ENCODE results near the gene RBM22.

Gene RBM22

GRCh38 chr5:150731669-150732242, 30.9 kb upstream of the RBM22 start:
- no peak for DNase-seq (ENCODE audit: extremely low spot score)
- TF ChIP-seq NFRKB (IDR thresholded peaks at IDR 0.05) (no peak), FOXA1 (IDR thresholded peaks at IDR 0.05) (no peak), LEF1 (IDR thresholded peaks at IDR 0.05; ENCODE audit: borderline replicate concordance) (no peak), ARNT (IDR thresholded peaks at IDR 0.05) (no peak), TARDBP (IDR thresholded peaks at IDR 0.05) (no peak), SUZ12 (IDR thresholded peaks at IDR 0.05) (no peak)
- POLR2A ChIA-PET = interaction anchor here (0.9 kb wide), 2 partner anchors 31 to 426 kb away, joined by 3 read pairs; partner anchors contain the start of genes ANXA6 and RBM22
- CTCF ChIA-PET = no interaction called here

- no peak for DNase-seq (ENCODE audit: extremely low spot score)
- ChIA-PET POLR2A (no interaction called here), CTCF (no interaction called here)
- TF ChIP-seq SP1 (IDR thresholded peaks at IDR 0.05) (no peak), L3MBTL2 (conservative IDR thresholded peaks at IDR 0.05) (no peak), FOXA1 (IDR thresholded peaks at IDR 0.05) (no peak), CTBP1 (IDR thresholded peaks at IDR 0.05; ENCODE audit: borderline replicate concordance) (no peak), SUZ12 (IDR thresholded peaks at IDR 0.05) (no peak), FOXM1 (IDR thresholded peaks at IDR 0.05; ENCODE audit: borderline replicate concordance) (no peak), NFRKB (IDR thresholded peaks at IDR 0.05) (no peak), ELF4 (IDR thresholded peaks at IDR 0.05) (no peak), LEF1 (IDR thresholded peaks at IDR 0.05; ENCODE audit: borderline replicate concordance) (no peak)
These were observed 29.0 kb upstream of the RBM22 start for GRCh38 chr5:150729859-150730258.

- POLR2A ChIA-PET = interaction anchor here (1.0 kb wide), 1 partner anchor 23 kb away, joined by 3 read pairs; the partner anchor contains the start of gene RBM22
- no peak for TF ChIP-seq LEF1 (IDR thresholded peaks at IDR 0.05; ENCODE audit: borderline replicate concordance)
- TF ChIP-seq ZNF384 (IDR thresholded peaks at IDR 0.05) = no peak
- no peak for TF ChIP-seq NFRKB (IDR thresholded peaks at IDR 0.05)
- no peak for TF ChIP-seq PKNOX1 (IDR thresholded peaks at IDR 0.05)
- no peak for TF ChIP-seq BHLHE40 (IDR thresholded peaks at IDR 0.05; ENCODE audit: borderline replicate concordance)
- TF ChIP-seq CTBP1 (IDR thresholded peaks at IDR 0.05; ENCODE audit: borderline replicate concordance) = no peak
- no peak for TF ChIP-seq HDGF (IDR thresholded peaks at IDR 0.05; ENCODE audit: borderline replicate concordance)
- no peak for TF ChIP-seq ELF4 (IDR thresholded peaks at IDR 0.05)
- no peak for TF ChIP-seq TARDBP (IDR thresholded peaks at IDR 0.05)
- no peak for DNase-seq (ENCODE audit: extremely low spot score)
- CTCF ChIA-PET = no interaction called here
These were observed 23.0 kb upstream of the RBM22 start for GRCh38 chr5:150723845-150724244.

GRCh38 chr5:150710165-150710564, 9.3 kb upstream of the RBM22 start:
- ChIA-PET CTCF (interaction anchor here (0.6 kb wide), 1 partner anchor 252 kb away, joined by 5 read pairs; no protein-coding TSS in a partner anchor), POLR2A (interaction anchor here (1.7 to 2.2 kb wide), 2 partner anchors 9 to 10 kb away, joined by 12 to 14 read pairs; partner anchors contain the start of gene RBM22)
- DNase-seq (ENCODE audit: extremely low spot score) = no peak
- TF ChIP-seq FOXM1 (IDR thresholded peaks at IDR 0.05; ENCODE audit: borderline replicate concordance) (no peak), L3MBTL2 (conservative IDR thresholded peaks at IDR 0.05) (no peak), HDGF (IDR thresholded peaks at IDR 0.05; ENCODE audit: borderline replicate concordance) (no peak), LEF1 (IDR thresholded peaks at IDR 0.05; ENCODE audit: borderline replicate concordance) (no peak), ZNF384 (IDR thresholded peaks at IDR 0.05) (no peak), TARDBP (IDR thresholded peaks at IDR 0.05) (no peak), ELF4 (IDR thresholded peaks at IDR 0.05) (no peak), CTBP1 (IDR thresholded peaks at IDR 0.05; ENCODE audit: borderline replicate concordance) (no peak), FOXK2 (IDR thresholded peaks at IDR 0.05) (no peak), NFRKB (IDR thresholded peaks at IDR 0.05) (no peak), ARNT (IDR thresholded peaks at IDR 0.05) (no peak), SP1 (IDR thresholded peaks at IDR 0.05) (no peak), SUZ12 (IDR thresholded peaks at IDR 0.05) (no peak), BHLHE40 (IDR thresholded peaks at IDR 0.05; ENCODE audit: borderline replicate concordance) (no peak), PKNOX1 (IDR thresholded peaks at IDR 0.05) (no peak), FOXA1 (IDR thresholded peaks at IDR 0.05) (no peak)

- TF ChIP-seq NFRKB (IDR thresholded peaks at IDR 0.05) (no peak), ARNT (IDR thresholded peaks at IDR 0.05) (no peak), ELF4 (IDR thresholded peaks at IDR 0.05) (no peak)
- POLR2A ChIA-PET = no interaction called here
- DNase-seq (ENCODE audit: extremely low spot score) = no peak
- CTCF ChIA-PET = interaction anchor here (0.9 kb wide), 1 partner anchor 146 kb away, joined by 5 read pairs; no protein-coding TSS in a partner anchor
These were observed 6.0 kb upstream of the RBM22 start for GRCh38 chr5:150706776-150707390.

- ChIA-PET CTCF (interaction anchor here (1.2 to 1.5 kb wide), 2 partner anchors 97 to 143 kb away, joined by 3 to 5 read pairs; no protein-coding TSS in a partner anchor), POLR2A (interaction anchor here (0.6 kb wide), 1 partner anchor 47 kb away, joined by 3 read pairs; no protein-coding TSS in a partner anchor)
- TF ChIP-seq ELF4 (IDR thresholded peaks at IDR 0.05) (no peak), ZNF384 (IDR thresholded peaks at IDR 0.05) (no peak), PKNOX1 (IDR thresholded peaks at IDR 0.05) (no peak), BHLHE40 (IDR thresholded peaks at IDR 0.05; ENCODE audit: borderline replicate concordance) (no peak), NFRKB (IDR thresholded peaks at IDR 0.05) (no peak), CTBP1 (IDR thresholded peaks at IDR 0.05; ENCODE audit: borderline replicate concordance) (no peak), SUZ12 (IDR thresholded peaks at IDR 0.05) (no peak), SP1 (IDR thresholded peaks at IDR 0.05) (no peak), LEF1 (IDR thresholded peaks at IDR 0.05; ENCODE audit: borderline replicate concordance) (no peak), HDGF (IDR thresholded peaks at IDR 0.05; ENCODE audit: borderline replicate concordance) (no peak), FOXM1 (IDR thresholded peaks at IDR 0.05; ENCODE audit: borderline replicate concordance) (no peak), TARDBP (IDR thresholded peaks at IDR 0.05) (no peak), L3MBTL2 (conservative IDR thresholded peaks at IDR 0.05) (no peak), ARNT (IDR thresholded peaks at IDR 0.05) (no peak), FOXA1 (IDR thresholded peaks at IDR 0.05) (no peak), FOXK2 (IDR thresholded peaks at IDR 0.05) (no peak)
- DNase-seq (ENCODE audit: extremely low spot score) = no peak
These were observed 2.9 kb upstream of the RBM22 start for GRCh38 chr5:150703762-150704161.

All from HEK293T (cell line).